NCI-H1092 treated with DMSO at 0.1 percent for 48 hours (cell line): ENCODE measurements around the gene RHEX.

ENCODE experiments used
- DNase-seq: peaks from one replicate; lab custom pipeline; 2025; lab: John Stamatoyannopoulos, UW

Gene RHEX

DNA sequence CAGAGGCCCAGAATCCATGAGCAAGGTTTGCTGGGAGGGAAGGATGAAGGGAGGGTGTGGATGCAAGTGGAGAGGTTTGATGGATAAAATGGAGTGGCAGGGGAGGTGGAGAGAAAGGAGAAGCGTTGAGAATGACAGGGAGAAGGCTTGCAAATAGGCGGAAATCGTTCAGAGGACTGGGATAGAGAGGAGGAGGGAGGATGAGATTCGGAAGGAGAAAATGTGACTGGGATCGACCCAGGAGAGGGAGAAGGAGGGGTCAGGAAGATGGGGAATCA is 63.8 kb downstream of the RHEX start:
- DNase-seq, result no peak

GRCh38 chr1:206117151-206117948 is 64.4 kb downstream of the RHEX start, which contains the start of gene AVPR1B:
AVPR1B (minus strand) TSS chr1:206117388; CDS start chr1:206116890, 498 bp downstream.
- peak; percentile 75 for DNase-seq

DNA sequence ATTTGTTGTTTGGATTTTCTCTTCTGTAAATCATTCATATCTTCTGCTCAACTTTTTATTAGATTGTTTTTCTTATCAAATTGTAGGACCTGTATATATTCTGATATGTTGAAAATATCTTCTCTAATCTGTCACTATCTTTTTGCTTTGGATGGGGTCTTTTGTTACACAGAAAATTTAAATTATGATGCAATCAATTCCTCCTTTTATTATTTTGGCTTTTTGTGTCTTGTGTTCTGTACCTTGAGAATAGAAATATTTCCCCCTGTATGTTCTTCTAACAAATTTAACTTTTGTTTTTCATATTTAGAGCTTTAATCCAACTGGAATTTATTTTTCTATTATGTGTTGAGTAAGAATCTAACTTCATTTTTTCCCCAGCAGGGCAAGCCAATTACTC is 67.4 kb downstream of the RHEX start:
- DNase-seq, result no peak

DNA sequence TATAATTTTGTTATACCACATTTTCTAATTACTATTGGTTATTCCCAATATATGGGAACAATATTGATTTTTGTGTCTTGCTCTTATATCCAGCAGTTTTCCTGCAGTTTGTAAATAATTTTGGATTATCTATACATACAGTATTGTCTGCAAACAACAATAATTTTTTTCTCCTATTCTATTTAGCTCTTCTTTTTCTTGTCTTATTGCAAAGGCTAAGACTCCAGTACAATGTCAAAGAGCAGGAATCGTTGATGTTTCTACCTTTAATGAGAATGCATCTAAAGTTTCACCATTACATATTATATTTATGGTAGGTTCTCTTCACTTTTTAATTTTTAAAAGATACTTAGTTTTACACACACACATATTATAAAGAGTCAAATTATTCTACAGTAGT is 68.3 kb downstream of the RHEX start:
- DNase-seq, result no peak

DNA sequence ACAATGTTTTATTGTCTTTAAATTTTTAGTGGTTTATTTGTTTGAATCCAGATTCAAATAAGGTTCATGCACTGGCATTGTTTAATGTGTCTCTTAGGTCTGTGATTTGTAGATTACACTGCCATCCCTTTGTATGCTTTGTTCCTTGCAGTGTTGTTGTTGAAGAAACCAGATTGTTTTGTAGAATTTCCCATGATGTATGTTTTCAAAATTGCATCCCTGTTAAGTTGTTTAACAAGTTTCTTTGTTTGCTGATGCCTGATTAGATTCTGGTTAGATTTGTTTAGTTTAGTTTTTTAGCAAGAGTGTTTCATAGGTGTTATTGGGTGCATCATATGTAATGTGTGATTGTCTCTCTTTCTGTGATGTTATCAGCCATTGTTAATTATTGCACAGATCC is 69.7 kb downstream of the RHEX start:
- no peak for DNase-seq

DNA sequence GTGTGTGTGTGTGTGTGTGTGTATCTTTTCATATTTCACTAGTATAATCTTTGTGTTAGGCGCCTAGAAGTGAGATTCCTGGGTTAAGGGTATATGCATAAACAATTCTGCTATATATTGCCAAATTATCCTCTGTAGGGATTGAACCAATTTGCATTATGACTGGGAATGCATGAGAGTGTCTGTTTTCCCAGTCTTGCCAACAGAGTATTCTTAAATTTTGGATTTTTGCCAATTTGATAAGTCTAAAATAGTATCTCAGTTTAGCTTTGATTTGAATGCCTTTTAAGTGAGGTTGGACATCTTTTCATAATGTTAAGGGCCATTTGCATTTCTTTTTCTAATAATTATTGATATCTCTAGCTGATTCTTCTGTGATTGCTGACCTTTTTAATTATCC is 72.4 kb downstream of the RHEX start:
- DNase-seq, result no peak

DNA sequence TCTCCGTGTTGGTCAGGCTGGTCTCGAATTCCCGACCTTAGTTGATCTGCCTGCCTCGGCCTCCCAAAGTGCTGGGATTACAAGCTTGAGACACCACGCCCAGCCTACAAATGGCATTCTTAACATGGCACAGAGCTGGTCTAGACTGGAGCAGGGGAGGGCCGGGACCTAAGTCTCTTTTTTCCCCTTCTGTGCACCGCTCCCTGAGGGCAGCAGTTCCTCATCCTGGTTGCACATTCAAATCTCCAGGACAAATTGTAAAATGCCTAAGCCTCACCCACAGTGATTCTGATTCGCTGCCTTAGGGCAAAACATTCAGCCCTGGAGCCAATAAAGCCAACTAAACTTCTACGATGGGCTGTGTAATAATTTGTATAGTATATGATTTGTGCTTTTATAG is 74.4 kb downstream of the RHEX start:
- no peak for DNase-seq

DNA sequence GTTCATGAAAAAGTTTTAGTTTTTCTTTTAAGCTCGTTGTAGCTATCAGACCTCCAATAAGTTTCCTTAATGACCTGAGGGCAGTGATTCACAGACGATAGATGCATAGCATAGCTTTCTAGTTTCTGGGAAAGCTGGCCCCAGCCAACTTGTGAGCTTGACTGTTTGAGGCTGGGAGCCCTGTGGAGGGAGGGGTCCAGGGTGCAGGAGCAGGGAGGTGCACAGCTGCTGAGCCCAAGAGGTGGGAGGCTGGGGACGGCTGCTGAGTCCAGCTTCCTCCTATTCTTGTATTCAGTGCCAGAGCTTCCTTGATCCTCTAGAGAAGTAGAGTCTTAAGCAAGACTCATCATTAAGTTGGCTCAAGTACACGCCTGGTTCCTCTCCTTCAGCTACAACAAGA is 75.2 kb downstream of the RHEX start:
- DNase-seq, result no peak

GRCh38 chr1:206131037-206131436 is 78.1 kb downstream of the RHEX start:
- DNase-seq, result no peak

DNA sequence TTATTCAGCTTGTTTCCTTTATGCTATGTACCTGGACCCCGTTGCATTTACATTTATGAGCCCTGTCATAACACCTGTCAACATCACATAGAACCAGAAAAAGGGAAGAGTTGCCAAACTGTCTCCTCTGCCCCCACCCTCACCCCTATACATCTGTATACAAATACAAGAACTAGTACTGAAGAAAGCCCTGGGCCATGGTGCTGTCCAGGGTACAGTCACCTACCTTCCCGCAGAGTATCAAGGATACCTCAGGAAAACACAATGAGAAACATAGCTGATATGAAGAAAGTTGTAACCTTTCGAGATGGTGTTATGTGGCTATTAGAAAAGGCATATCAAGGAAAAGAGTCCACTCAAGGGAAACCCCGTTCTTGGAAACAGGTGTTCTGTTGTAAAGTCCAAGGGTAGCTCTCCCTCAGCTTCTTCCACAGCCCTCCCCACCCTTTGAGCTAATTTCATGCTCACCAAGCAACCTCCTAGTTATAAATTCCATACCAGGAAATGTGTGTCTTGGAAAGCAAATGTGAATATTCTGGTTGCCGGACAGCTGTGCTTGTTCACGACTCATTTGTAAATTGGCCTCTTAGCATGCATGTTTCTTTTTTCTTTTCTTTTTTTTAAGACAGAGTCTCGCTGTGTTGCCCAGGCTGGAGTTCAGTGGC is 80.9 kb downstream of the RHEX start:
- no peak for DNase-seq

DNA sequence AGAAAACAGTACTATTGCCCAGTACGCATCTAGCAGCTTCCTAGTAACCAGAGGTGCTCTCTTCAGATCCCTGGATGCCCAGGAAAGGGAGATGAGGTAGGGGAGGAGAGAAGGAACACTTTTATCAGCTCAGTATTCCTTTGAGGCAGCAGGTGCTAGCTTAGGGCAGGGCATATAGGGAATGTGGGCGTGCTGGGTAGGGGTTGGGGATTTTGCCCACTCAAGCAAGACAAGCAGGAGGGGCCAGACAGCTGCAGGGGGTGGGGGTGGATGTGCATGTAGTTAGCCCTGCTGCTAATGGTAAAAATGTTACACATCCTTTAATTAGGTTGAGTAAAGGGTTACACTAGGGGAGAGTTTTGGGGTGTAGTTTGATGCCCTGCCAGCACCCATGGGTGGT is 82.3 kb downstream of the RHEX start:
- DNase-seq, result no peak

DNA sequence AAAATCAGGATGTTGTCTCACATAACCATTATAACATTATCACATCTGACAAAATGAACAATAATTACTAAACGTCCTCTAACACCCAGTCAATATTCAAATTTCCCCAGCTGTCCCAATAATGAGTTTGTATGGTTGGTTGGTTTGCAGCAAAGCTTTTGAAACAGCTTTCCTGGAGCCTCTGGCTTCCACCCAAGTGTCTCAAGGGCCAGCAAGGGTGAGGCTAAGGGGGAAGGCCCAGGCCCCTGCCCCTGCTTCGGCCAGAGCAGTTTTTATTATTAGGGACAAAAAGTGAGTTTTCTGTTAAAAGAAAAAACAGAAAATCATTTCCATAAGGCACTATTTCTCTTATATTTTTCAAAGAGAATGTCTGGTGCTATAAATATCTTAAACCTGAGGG is 83.3 kb downstream of the RHEX start:
- peak; percentile 28 for DNase-seq

DNA sequence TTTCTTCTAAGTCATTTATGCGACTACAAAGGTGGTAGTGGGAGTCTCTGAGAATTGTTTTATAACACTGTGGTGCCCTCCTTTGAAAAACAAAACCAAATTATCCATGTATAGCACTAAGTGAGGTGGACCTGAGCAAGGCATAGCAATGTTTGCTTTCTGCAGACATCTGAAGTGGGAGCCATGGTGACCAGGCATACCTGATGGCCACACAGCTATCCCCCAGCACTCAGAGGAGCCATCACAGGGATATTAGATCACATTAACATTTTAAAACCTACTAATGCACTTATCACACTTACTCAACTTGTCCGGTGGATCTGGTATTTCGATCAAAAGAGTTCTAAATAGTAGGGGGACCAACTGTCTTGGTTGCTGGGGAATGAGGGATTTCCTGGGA is 89.0 kb downstream of the RHEX start:
- no peak for DNase-seq

- no peak for DNase-seq
Measured at GRCh38 chr1:206142770-206143169, 89.8 kb downstream of the RHEX start.

GRCh38 chr1:206143537-206144172 is 90.7 kb downstream of the RHEX start:
- DNase-seq, result peak; percentile 77

- DNase-seq, result peak; percentile 78
Measured at GRCh38 chr1:206144605-206145004, 91.6 kb downstream of the RHEX start.

GRCh38 chr1:206145771-206146290 is 92.9 kb downstream of the RHEX start:
- DNase-seq, result no peak
